Endodermal cell (in vitro differentiated cells): ENCODE data around the gene RGS7. TPM values are rescaled to one million over a fixed set of nuclear protein-coding genes. Genes with fewer than 3 reads are reported as not detected.

Source experiments
- DNase-seq: peaks from one replicate; pipeline ENCODE4 v3.0.0-alpha.2; 2017
- H3K27ac ChIP-seq: 2 replicates; pipeline ENCODE4 v1.5.1; 2013; ENCODE audit warnings: mild to moderate bottlenecking, low read depth, low read length, moderate library complexity
- H3K27me3 ChIP-seq: 2 replicates; pipeline ENCODE4 v1.6.1; 2013; ENCODE audit warnings: mild to moderate bottlenecking, low read length, moderate library complexity; ENCODE audit not compliant: insufficient read depth, control insufficient read depth, poor library complexity, severe bottlenecking
- H3K36me3 ChIP-seq: 2 replicates; pipeline ENCODE4 v1.7.0; 2013; ENCODE audit warnings: mild to moderate bottlenecking, low read length, moderate library complexity; ENCODE audit not compliant: control insufficient read depth, insufficient read depth
- H3K4me1 ChIP-seq: one replicate; pipeline ENCODE4 v1.7.0; 2013; ENCODE audit warnings: low read length; ENCODE audit not compliant: control insufficient read depth, insufficient read depth
- H3K4me3 ChIP-seq: 2 replicates; pipeline ENCODE4 v1.5.1; 2013; ENCODE audit warnings: mild to moderate bottlenecking, low read length, moderate library complexity
- H3K9ac ChIP-seq: 2 replicates; pipeline ENCODE4 v1.6.1; 2013; ENCODE audit warnings: mild to moderate bottlenecking, low read length, moderate library complexity; ENCODE audit not compliant: poor library complexity, severe bottlenecking; ENCODE audit errors: extremely low read depth
- H3K9me3 ChIP-seq: 2 replicates; pipeline ENCODE4 v1.6.1; 2013; ENCODE audit warnings: mild to moderate bottlenecking, low read length, moderate library complexity; ENCODE audit not compliant: control insufficient read depth
- H3K27ac Mint-ChIP-seq: 2 replicates; pipeline ENCODE4 v1.8.0; 2020; ENCODE audit warnings: mixed read lengths
- H3K27me3 Mint-ChIP-seq: 2 replicates; pipeline ENCODE4 v1.8.0; 2021; ENCODE audit warnings: mild to moderate bottlenecking, mixed read lengths; ENCODE audit not compliant: insufficient read depth
- H3K36me3 Mint-ChIP-seq: 2 replicates; pipeline ENCODE4 v1.8.0; 2020; ENCODE audit warnings: low read depth, mixed read lengths
- H3K4me1 Mint-ChIP-seq: 2 replicates; pipeline ENCODE4 v1.8.0; 2020; ENCODE audit warnings: mixed read lengths
- H3K4me3 Mint-ChIP-seq: 2 replicates; pipeline ENCODE4 v1.8.0; 2020; ENCODE audit warnings: mild to moderate bottlenecking, moderate library complexity, mixed read lengths
- H3K9me3 Mint-ChIP-seq: 2 replicates; pipeline ENCODE4 v1.8.0; 2020; ENCODE audit warnings: mild to moderate bottlenecking, mixed read lengths
- WGBS, 2 experiments: methylation state at CpG; one replicate each; pipeline versions ENCODE4 v1.1.5 to v1.1.7; 2013; ENCODE audit warnings: missing lambda C conversion rate in 2 of 2, mixed read lengths in 1 of 2; ENCODE audit not compliant: insufficient coverage in 1 of 2, insufficient read length in 1 of 2; 5-methylcytosine and 5-hydroxymethylcytosine counted together
- total RNA-seq, 2 donors: library from RNA; stranded (reverse); fragmentation: NEBNext Ultra II Directional in 1 of 2; extraction: Animal tissue kit (Norgen Biotek cat#: 25700) in 1 of 2; gene quantifications; 2 replicates in 1 of 2; 3 replicates in 1 of 2; pipeline ENCODE4 v1.2.1, GENCODE V29; 2021
- TF ChIP-seq, protein P1 (sequence below): fragments of 200-600 bp; sonication (generic); conservative IDR thresholded peaks from 2 replicates; pipeline ENCODE4 v1.5.0; 2021; ENCODE audit warnings: antibody characterized with exemption, mild to moderate bottlenecking

The RGS7 gene
- total RNA-seq, 2 donors from 2014 or later: 1.0 to 1.1 TPM

DNA sequence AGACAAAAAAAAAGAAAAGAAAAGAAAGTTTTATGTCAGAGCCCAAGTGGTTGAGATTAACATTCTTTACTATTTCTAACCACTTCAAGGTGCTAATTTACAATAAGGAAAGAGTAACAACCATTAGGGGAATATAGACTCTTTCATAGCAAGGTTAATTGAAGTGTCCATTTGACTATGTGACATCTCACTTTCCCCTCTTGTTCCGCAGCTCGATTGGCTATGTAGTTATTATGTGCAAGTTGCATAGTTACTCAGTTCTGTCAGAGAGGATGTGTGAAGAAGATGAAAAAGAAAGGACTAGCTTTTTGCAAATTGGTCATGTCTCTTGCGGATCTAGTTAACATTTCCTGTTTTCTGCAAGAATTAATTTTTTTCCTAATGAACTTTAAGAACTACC is 273.7 kb downstream of the RGS7 start:
- Histone ChIP-seq H3K27ac (no peak overlapping the region), H3K9ac (no peak overlapping the region), H3K27me3 (no peaks in the 10 kb centered on the region), H3K4me3 (no peak overlapping the region), H3K36me3 (no peaks in the 10 kb centered on the region), H3K4me1 (no peaks in the 10 kb centered on the region), H3K9me3 (no peaks in the 10 kb centered on the region)
- Mint-ChIP-seq H3K9me3 (no peaks in the 10 kb centered on the region), H3K27ac (no peak overlapping the region), H3K27me3 (no peaks in the 10 kb centered on the region), H3K4me3 (no peak overlapping the region), H3K4me1 (peaks cover 12% of the 10 kb centered on the region), H3K36me3 (no peaks in the 10 kb centered on the region)
- WGBS, 2 experiments: 100% methylated on average over 3 of the region's 3 CpGs; no CpG with 5 or more reads in 1 of the 2 experiments
- DNase-seq: no peak
- TF ChIP-seq, protein P1, sequence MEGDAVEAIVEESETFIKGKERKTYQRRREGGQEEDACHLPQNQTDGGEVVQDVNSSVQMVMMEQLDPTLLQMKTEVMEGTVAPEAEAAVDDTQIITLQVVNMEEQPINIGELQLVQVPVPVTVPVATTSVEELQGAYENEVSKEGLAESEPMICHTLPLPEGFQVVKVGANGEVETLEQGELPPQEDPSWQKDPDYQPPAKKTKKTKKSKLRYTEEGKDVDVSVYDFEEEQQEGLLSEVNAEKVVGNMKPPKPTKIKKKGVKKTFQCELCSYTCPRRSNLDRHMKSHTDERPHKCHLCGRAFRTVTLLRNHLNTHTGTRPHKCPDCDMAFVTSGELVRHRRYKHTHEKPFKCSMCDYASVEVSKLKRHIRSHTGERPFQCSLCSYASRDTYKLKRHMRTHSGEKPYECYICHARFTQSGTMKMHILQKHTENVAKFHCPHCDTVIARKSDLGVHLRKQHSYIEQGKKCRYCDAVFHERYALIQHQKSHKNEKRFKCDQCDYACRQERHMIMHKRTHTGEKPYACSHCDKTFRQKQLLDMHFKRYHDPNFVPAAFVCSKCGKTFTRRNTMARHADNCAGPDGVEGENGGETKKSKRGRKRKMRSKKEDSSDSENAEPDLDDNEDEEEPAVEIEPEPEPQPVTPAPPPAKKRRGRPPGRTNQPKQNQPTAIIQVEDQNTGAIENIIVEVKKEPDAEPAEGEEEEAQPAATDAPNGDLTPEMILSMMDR: no peak

GRCh38 chr1:241081473-241081872 is 275.5 kb downstream of the RGS7 start:
- no peak overlapping the region for H3K9ac ChIP-seq
- H3K4me3 Mint-ChIP-seq: no peak overlapping the region
- peaks cover 10% of the 10 kb centered on the region for H3K4me1 Mint-ChIP-seq
- H3K9me3 Mint-ChIP-seq: no peaks in the 10 kb centered on the region
- WGBS, 2 experiments: 88 to 92% methylated on average over 1 to 2 of the region's 2 CpGs
- no peaks in the 10 kb centered on the region for H3K4me1 ChIP-seq
- no peaks in the 10 kb centered on the region for H3K36me3 ChIP-seq
- H3K27ac Mint-ChIP-seq: no peak overlapping the region
- H3K4me3 ChIP-seq: no peak overlapping the region
- no peaks in the 10 kb centered on the region for H3K27me3 Mint-ChIP-seq
- H3K36me3 Mint-ChIP-seq: no peaks in the 10 kb centered on the region
- H3K9me3 ChIP-seq: no peaks in the 10 kb centered on the region
- no peak overlapping the region for H3K27ac ChIP-seq
- TF ChIP-seq, protein P1: no peak
- no peak for DNase-seq
- no peaks in the 10 kb centered on the region for H3K27me3 ChIP-seq

DNA sequence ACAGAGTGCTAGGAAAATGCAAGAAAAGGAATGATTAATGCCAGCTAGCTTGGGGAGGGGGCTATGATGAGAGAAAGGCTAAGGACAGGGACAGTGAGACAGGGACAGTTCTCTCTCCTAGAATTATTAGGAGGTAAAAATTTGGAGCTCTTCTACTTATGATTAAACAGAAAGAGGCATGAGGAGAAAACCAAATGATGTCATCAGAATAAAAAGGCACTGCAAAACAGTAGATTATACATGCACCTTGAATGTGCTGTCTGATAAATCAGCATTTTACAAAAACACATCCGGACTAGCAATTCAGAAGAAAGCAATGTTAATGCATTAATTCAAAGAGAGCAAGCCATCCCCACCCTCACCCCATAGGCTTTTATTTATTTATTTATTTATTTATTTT is 277.5 kb downstream of the RGS7 start:
- no peaks in the 10 kb centered on the region for H3K9me3 Mint-ChIP-seq
- no peak overlapping the region for H3K4me3 Mint-ChIP-seq
- peaks cover 10% of the 10 kb centered on the region for H3K4me1 Mint-ChIP-seq
- no peak overlapping the region for H3K27ac Mint-ChIP-seq
- no peak for DNase-seq
- 100% methylated on average over 1 of the region's 1 CpG; no CpG with 5 or more reads in 1 of the 2 experiments for WGBS, 2 experiments
- H3K4me1 ChIP-seq: no peaks in the 10 kb centered on the region
- no peaks in the 10 kb centered on the region for H3K27me3 ChIP-seq
- no peaks in the 10 kb centered on the region for H3K36me3 ChIP-seq
- TF ChIP-seq, protein P1: no peak
- no peak overlapping the region for H3K27ac ChIP-seq
- no peaks in the 10 kb centered on the region for H3K9me3 ChIP-seq
- H3K4me3 ChIP-seq: no peak overlapping the region
- H3K9ac ChIP-seq: no peak overlapping the region
- H3K36me3 Mint-ChIP-seq: no peaks in the 10 kb centered on the region
- peaks cover 1% of the 10 kb centered on the region for H3K27me3 Mint-ChIP-seq
